SK-N-SH (cell line): ENCODE data around the gene EFCAB6. TPM values are rescaled to one million over a fixed set of nuclear protein-coding genes. Genes with fewer than 3 reads are reported as not detected.

Experiments used
- CTCF ChIA-PET: fragments of 300-600, 350-600 bp; formaldehyde crosslinking; extraction: SDS; loops from one replicate; lab custom pipeline; 2021; lab: Yijun Ruan, JAX
- POLR2A ChIA-PET: fragments of 350-600 bp; sonication (Branson Sonifier 250); formaldehyde crosslinking; extraction: SDS; loops from one replicate; lab custom pipeline; 2020; ENCODE audit warnings: antibody characterized with exemption, inconsistent platforms; lab: Yijun Ruan, JAX
- DNase-seq: peaks from one replicate; pipeline ENCODE4 v3.0.0; 2012
- H2AFZ ChIP-seq: fragments of 200-600 bp; sonication (generic); 2 replicates; pipeline ENCODE4 v1.8.1; 2016; ENCODE audit warnings: antibody characterized with exemption, mild to moderate bottlenecking, low read depth
- H3F3A ChIP-seq: fragments of 200-600 bp; sonication (generic); replicated peaks from 2 replicates; pipeline ENCODE3; 2016; ENCODE audit warnings: antibody characterized with exemption, mild to moderate bottlenecking; ENCODE audit not compliant: insufficient read depth
- H3K27ac ChIP-seq, 2 experiments: fragments of 200-500 bp in 1 of 2; fragments of 200-600 bp in 1 of 2; sonication (Bioruptor generic) in 1 of 2; sonication (generic), shearing (Covaris generic) in 1 of 2; 2 replicates each; pipeline versions ENCODE4 v1.5.1 to v1.6.1; 2014 to 2016; ENCODE audit warnings: low read depth in 2 of 2, inconsistent platforms in 1 of 2, low read length in 1 of 2, mild to moderate bottlenecking in 1 of 2, mixed read lengths in 1 of 2
- H3K27me3 ChIP-seq: fragments of 200-600 bp; sonication (generic), shearing (Covaris generic); 2 replicates; pipeline ENCODE4 v1.6.1; 2016; ENCODE audit warnings: mixed run types; ENCODE audit not compliant: insufficient read depth
- H3K36me3 ChIP-seq, 2 experiments: fragments of 200-500 bp in 1 of 2; fragments of 200-600 bp in 1 of 2; sonication (Bioruptor generic) in 1 of 2; sonication (generic) in 1 of 2; replicated peaks in 1 of 2; 2 replicates each; pipeline versions ENCODE3 to v1.5.1; 2014 to 2016; ENCODE audit warnings: low read length in 1 of 2, mild to moderate bottlenecking in 1 of 2; ENCODE audit not compliant: insufficient read depth in 2 of 2, control insufficient read depth in 1 of 2
- H3K4me1 ChIP-seq, 2 experiments: fragments of 200-500 bp in 1 of 2; fragments of 200-600 bp in 1 of 2; sonication (Bioruptor generic) in 1 of 2; sonication (generic), shearing (Covaris generic) in 1 of 2; 2 replicates each; pipeline versions ENCODE4 v1.5.1 to v1.6.1; 2014 to 2016; ENCODE audit warnings: low read depth in 1 of 2, low read length in 1 of 2, mixed run types in 1 of 2; ENCODE audit not compliant: insufficient read depth in 2 of 2, control insufficient read depth in 1 of 2
- H3K4me2 ChIP-seq: fragments of 200-600 bp; sonication (generic), shearing (Covaris generic); 2 replicates; pipeline ENCODE4 v1.6.1; 2017; ENCODE audit warnings: mixed run types
- H3K4me3 ChIP-seq, 2 experiments: fragments of 200-500 bp in 1 of 2; fragments of 200-600 bp in 1 of 2; sonication (Bioruptor generic) in 1 of 2; sonication (generic), shearing (Covaris generic) in 1 of 2; 2 replicates each; pipeline versions ENCODE4 v1.5.1 to v1.8.1; 2014 to 2016; ENCODE audit warnings: low read depth in 2 of 2, inconsistent platforms in 1 of 2, low read length in 1 of 2, mild to moderate bottlenecking in 1 of 2, mixed read lengths in 1 of 2, moderate library complexity in 1 of 2
- H3K79me2 ChIP-seq: fragments of 200-600 bp; sonication (generic); 2 replicates; pipeline ENCODE4 v1.8.1; 2017; ENCODE audit warnings: mild to moderate bottlenecking; ENCODE audit not compliant: insufficient read depth
- H3K9ac ChIP-seq: fragments of 200-600 bp; sonication (generic); 2 replicates; pipeline ENCODE4 v1.6.1; 2017; ENCODE audit warnings: mixed run types
- H3K9me2 ChIP-seq: fragments of 200-600 bp; sonication (generic); 2 replicates; pipeline ENCODE4 v1.6.1; 2017; ENCODE audit warnings: mixed run types
- H3K9me3 ChIP-seq: fragments of 200-600 bp; sonication (generic); 2 replicates; pipeline ENCODE4 v1.6.1; 2017; ENCODE audit warnings: mixed run types, mild to moderate bottlenecking, moderate library complexity
- H4K20me1 ChIP-seq: fragments of 200-600 bp; sonication (generic); 2 replicates; pipeline ENCODE4 v1.6.1; 2017; ENCODE audit warnings: mild to moderate bottlenecking, mixed run types; ENCODE audit not compliant: insufficient read depth
- CHD2 ChIP-seq: fragments of 150-350 bp; IDR thresholded peaks from 2 replicates; pipeline ENCODE4 v1.6.1; 2018; ENCODE audit warnings: low read length; ENCODE audit not compliant: partially characterized antibody
- EP300 ChIP-seq, 2 experiments: IDR thresholded peaks; 2 replicates each; pipeline versions ENCODE4 v1.4.0 to v1.6.1; 2012; ENCODE audit warnings: borderline replicate concordance in 1 of 2, low read depth in 1 of 2, low read length in 1 of 2
- EZH2phosphoT487 ChIP-seq: fragments of 200-600 bp; sonication (generic); IDR thresholded peaks from 2 replicates; pipeline ENCODE4 v1.6.1; 2017; ENCODE audit warnings: low read depth, mixed run types, mild to moderate bottlenecking, antibody characterized with exemption, moderate library complexity, borderline replicate concordance
- FOSL2 ChIP-seq: IDR thresholded peaks from 2 replicates; pipeline ENCODE4 v1.4.0; 2012; ENCODE audit warnings: low read depth, mild to moderate bottlenecking, moderate library complexity, borderline replicate concordance
- FOXJ3 ChIP-seq: sonication (generic); formaldehyde crosslinking; IDR thresholded peaks from 2 replicates; pipeline ENCODE4 v1.5.1; 2020; ENCODE audit warnings: mild to moderate bottlenecking, missing genetic modification reagents
- GATA2 ChIP-seq: sonication (generic); formaldehyde crosslinking; IDR thresholded peaks from 2 replicates; pipeline ENCODE4 v1.5.0; 2020; ENCODE audit warnings: mild to moderate bottlenecking, missing genetic modification reagents
- JUND ChIP-seq: IDR thresholded peaks from 2 replicates; pipeline ENCODE4 v1.4.0; 2012
- MEF2A ChIP-seq: IDR thresholded peaks from 2 replicates; pipeline ENCODE4 v1.4.0; 2012; ENCODE audit warnings: low read depth, borderline replicate concordance
- MXI1 ChIP-seq: IDR thresholded peaks from 2 replicates; pipeline ENCODE4 v1.6.1; 2012; ENCODE audit warnings: mild to moderate bottlenecking, low read depth, low read length, improper control_type of control experiment
- RAD21 ChIP-seq: IDR thresholded peaks from 2 replicates; pipeline ENCODE4 v1.6.1; 2012; ENCODE audit warnings: mild to moderate bottlenecking, low read length
- RXRA ChIP-seq: IDR thresholded peaks from 2 replicates; pipeline ENCODE4 v1.4.0; 2012; ENCODE audit warnings: low read depth, mild to moderate bottlenecking, borderline replicate concordance
- SIN3A ChIP-seq: IDR thresholded peaks from 2 replicates; pipeline ENCODE4 v1.6.1; 2012; ENCODE audit warnings: low read depth, mild to moderate bottlenecking, low read length, moderate library complexity, borderline replicate concordance
- SMC3 ChIP-seq: IDR thresholded peaks from 2 replicates; pipeline ENCODE4 v1.6.1; 2012; ENCODE audit warnings: low read depth, low read length, improper control_type of control experiment
- TAF1 ChIP-seq: IDR thresholded peaks from 2 replicates; pipeline ENCODE4 v1.6.1; 2012; ENCODE audit warnings: low read depth, mild to moderate bottlenecking, low read length, moderate library complexity, borderline replicate concordance
- YY1 ChIP-seq: IDR thresholded peaks from 2 replicates; pipeline ENCODE4 v1.4.0; 2012; ENCODE audit warnings: low read depth, mild to moderate bottlenecking
- WGBS: methylation state at CpG from one replicate; pipeline ENCODE4 v1.1.6; 2017; ENCODE audit warnings: low lambda C conversion rate; 5-methylcytosine and 5-hydroxymethylcytosine counted together
- polyA plus RNA-seq, 3 experiments: library from polyadenylated mRNA; depleted of rRNA; stranded (reverse); fragments of >200 nt; gene quantifications; 2 replicates each; pipeline ENCODE4 v1.2.3, GENCODE V29; 2012
- TF ChIP-seq, protein P1 (sequence below): fragments of 200-600 bp; sonication (generic); IDR thresholded peaks from 2 replicates; pipeline ENCODE4 v1.6.1; 2017; ENCODE audit warnings: antibody characterized with exemption, mild to moderate bottlenecking, moderate library complexity
- TF ChIP-seq, protein P2 (sequence below): IDR thresholded peaks from 2 replicates; pipeline ENCODE4 v1.4.0; 2012; ENCODE audit warnings: low read depth, borderline replicate concordance
- TF ChIP-seq, protein P3 (sequence below): fragments of 150-350 bp; IDR thresholded peaks from 2 replicates; pipeline ENCODE4 v1.6.1; 2017; ENCODE audit warnings: antibody characterized with exemption, low read length, low read depth, borderline replicate concordance
- TF ChIP-seq, protein P4 (sequence below): IDR thresholded peaks from 2 replicates; pipeline ENCODE4 v1.4.0; 2012; ENCODE audit warnings: low read depth

Gene EFCAB6
- polyA plus RNA-seq, 1 of the 3 experiments (the other 2 are of a cell fraction) = 0.46 TPM

DNA sequence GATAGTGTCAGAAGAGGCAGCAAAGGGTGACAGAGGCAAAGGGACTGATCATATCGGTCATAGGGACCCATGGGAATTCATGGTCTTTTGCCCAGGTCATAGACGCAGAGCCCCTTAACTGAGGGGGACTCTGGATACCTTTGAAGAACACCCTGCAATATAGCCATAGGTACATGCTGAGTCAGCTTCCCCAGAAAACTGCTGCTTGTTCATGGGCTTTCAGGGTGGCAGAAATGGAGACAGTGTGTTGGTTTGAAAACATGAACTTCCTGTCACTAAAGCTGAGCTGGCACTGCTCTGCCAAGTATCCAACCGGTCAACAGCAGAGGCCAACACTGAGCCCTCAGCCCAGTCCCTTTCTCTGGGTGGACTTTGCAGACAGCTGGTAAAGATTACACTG is 114.2 kb downstream of the EFCAB6 start (continued):
- TF ChIP-seq, protein P1, sequence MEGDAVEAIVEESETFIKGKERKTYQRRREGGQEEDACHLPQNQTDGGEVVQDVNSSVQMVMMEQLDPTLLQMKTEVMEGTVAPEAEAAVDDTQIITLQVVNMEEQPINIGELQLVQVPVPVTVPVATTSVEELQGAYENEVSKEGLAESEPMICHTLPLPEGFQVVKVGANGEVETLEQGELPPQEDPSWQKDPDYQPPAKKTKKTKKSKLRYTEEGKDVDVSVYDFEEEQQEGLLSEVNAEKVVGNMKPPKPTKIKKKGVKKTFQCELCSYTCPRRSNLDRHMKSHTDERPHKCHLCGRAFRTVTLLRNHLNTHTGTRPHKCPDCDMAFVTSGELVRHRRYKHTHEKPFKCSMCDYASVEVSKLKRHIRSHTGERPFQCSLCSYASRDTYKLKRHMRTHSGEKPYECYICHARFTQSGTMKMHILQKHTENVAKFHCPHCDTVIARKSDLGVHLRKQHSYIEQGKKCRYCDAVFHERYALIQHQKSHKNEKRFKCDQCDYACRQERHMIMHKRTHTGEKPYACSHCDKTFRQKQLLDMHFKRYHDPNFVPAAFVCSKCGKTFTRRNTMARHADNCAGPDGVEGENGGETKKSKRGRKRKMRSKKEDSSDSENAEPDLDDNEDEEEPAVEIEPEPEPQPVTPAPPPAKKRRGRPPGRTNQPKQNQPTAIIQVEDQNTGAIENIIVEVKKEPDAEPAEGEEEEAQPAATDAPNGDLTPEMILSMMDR = no peak
- no peak for TF ChIP-seq YY1

DNA sequence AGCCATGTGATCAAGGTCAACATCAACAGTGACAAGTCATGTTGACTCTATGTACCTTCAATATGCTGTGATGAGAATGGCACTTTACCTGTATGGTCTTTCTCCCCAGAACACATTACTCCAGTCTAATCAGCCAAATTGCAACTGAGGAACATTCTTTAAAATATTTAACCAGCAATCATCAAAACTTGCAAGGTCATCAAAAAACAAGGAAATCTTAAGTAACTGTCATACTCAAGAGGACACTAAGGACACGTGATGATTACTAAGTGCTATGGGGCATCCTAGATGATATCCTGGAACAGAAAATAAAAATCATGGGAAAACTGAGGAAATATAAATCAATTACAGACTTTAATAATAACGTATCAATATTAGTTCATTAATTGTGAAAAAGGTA is 118.9 kb downstream of the EFCAB6 start:
- no peak for DNase-seq
- no peaks in the 10 kb centered on the region for H3K36me3 ChIP-seq
- no peak overlapping the region for H3K4me3 ChIP-seq
- no peaks in the 10 kb centered on the region for H3K27me3 ChIP-seq
- WGBS = 66% methylated on average over 2 of the region's 2 CpGs
- no peak overlapping the region for H3K27ac ChIP-seq
- H3K79me2 ChIP-seq = no peaks in the 10 kb centered on the region
- no peak for TF ChIP-seq SIN3A
- TF ChIP-seq, protein P2, sequence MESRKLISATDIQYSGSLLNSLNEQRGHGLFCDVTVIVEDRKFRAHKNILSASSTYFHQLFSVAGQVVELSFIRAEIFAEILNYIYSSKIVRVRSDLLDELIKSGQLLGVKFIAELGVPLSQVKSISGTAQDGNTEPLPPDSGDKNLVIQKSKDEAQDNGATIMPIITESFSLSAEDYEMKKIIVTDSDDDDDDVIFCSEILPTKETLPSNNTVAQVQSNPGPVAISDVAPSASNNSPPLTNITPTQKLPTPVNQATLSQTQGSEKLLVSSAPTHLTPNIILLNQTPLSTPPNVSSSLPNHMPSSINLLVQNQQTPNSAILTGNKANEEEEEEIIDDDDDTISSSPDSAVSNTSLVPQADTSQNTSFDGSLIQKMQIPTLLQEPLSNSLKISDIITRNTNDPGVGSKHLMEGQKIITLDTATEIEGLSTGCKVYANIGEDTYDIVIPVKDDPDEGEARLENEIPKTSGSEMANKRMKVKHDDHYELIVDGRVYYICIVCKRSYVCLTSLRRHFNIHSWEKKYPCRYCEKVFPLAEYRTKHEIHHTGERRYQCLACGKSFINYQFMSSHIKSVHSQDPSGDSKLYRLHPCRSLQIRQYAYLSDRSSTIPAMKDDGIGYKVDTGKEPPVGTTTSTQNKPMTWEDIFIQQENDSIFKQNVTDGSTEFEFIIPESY = no peak
- no peak for TF ChIP-seq FOXJ3 (CRISPR knock-in tag)
- TF ChIP-seq GATA2 (CRISPR knock-in tag) = no peak
- TF ChIP-seq, protein P1 = no peak
- no peak for TF ChIP-seq MXI1
- TF ChIP-seq FOSL2 = no peak
- TF ChIP-seq, protein P3, sequence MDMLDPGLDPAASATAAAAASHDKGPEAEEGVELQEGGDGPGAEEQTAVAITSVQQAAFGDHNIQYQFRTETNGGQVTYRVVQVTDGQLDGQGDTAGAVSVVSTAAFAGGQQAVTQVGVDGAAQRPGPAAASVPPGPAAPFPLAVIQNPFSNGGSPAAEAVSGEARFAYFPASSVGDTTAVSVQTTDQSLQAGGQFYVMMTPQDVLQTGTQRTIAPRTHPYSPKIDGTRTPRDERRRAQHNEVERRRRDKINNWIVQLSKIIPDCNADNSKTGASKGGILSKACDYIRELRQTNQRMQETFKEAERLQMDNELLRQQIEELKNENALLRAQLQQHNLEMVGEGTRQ = no peak
- TF ChIP-seq TAF1 = no peak
- TF ChIP-seq CHD2 = no peak
- no peak for TF ChIP-seq EZH2phosphoT487
- TF ChIP-seq, protein P4, sequence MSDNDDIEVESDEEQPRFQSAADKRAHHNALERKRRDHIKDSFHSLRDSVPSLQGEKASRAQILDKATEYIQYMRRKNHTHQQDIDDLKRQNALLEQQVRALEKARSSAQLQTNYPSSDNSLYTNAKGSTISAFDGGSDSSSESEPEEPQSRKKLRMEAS = no peak
- TF ChIP-seq EP300 (IDR thresholded peaks at IDR 0.05; ENCODE audit: borderline replicate concordance in 1 of 2, low read depth in 1 of 2, low read length in 1 of 2) = no peak
- no peak for TF ChIP-seq RXRA
- TF ChIP-seq RAD21 = no peak
- TF ChIP-seq SMC3 = no peak
- TF ChIP-seq MEF2A = no peak
- no peak for TF ChIP-seq JUND
- H3K4me1 ChIP-seq = no peaks in the 10 kb centered on the region
- no peaks in the 10 kb centered on the region for H3F3A ChIP-seq
- CTCF ChIA-PET = no interaction called here
- no peaks in the 10 kb centered on the region for H4K20me1 ChIP-seq
- H3K9me3 ChIP-seq = no peaks in the 10 kb centered on the region
- no peak overlapping the region for H3K4me2 ChIP-seq
- no peaks in the 10 kb centered on the region for H3K9me2 ChIP-seq
- H2AFZ ChIP-seq = no peak overlapping the region
- POLR2A ChIA-PET = no interaction called here
- H3K9ac ChIP-seq = no peak overlapping the region
